ENCODE results near the gene FAHD1.

GRCh38 chr16:1788095-1788707, 38.8 kb upstream of the FAHD1 start:
- TF ChIP-seq CTCF (IDR thresholded peaks at IDR 0.05; ENCODE audit: borderline replicate concordance, extremely low read depth, low read length, poor library complexity, severe bottlenecking): no peak
- TF ChIP-seq EZH2 (IDR thresholded peaks at IDR 0.05; ENCODE audit: borderline replicate concordance, low read depth, low read length, severe bottlenecking): no peak

Data from DND-41 (cell line).